GM23248 (cell line): ENCODE results near the gene VIPR2. TPM values are rescaled to one million over a fixed set of nuclear protein-coding genes. Genes with fewer than 3 reads are reported as not detected.
"Not testable (repeated sequence)": the region's sequence is repeated elsewhere in the genome, so short reads cannot be mapped to it uniquely, and the experiment has no call there.

Source experiments
- DNase-seq: peaks from one replicate; pipeline ENCODE4 v3.0.0-alpha.2; 2015
- H2AFZ ChIP-seq: fragments of 200-600 bp; sonication (generic); 2 replicates; pipeline ENCODE4 v1.6.1; 2016; ENCODE audit warnings: antibody characterized with exemption
- H3F3A ChIP-seq: fragments of 200-600 bp; sonication (generic); 2 replicates; pipeline ENCODE4 v1.6.1; 2016; ENCODE audit warnings: mild to moderate bottlenecking, antibody characterized with exemption, mixed run types; ENCODE audit not compliant: insufficient read depth
- H3K27ac ChIP-seq: fragments of 200-600 bp; sonication (generic); 2 replicates; pipeline ENCODE4 v1.5.1; 2016; ENCODE audit warnings: mild to moderate bottlenecking
- H3K27me3 ChIP-seq: fragments of 200-600 bp; sonication (generic); replicated peaks from 2 replicates; pipeline ENCODE4 v1.6.1; 2016; ENCODE audit warnings: mild to moderate bottlenecking; ENCODE audit not compliant: insufficient read depth
- H3K36me3 ChIP-seq: fragments of 200-600 bp; sonication (generic); 2 replicates; pipeline ENCODE4 v1.6.1; 2016; ENCODE audit warnings: low read depth, mild to moderate bottlenecking
- H3K4me1 ChIP-seq: fragments of 200-600 bp; sonication (generic); 2 replicates; pipeline ENCODE4 v1.6.1; 2016; ENCODE audit warnings: mild to moderate bottlenecking; ENCODE audit not compliant: insufficient read depth
- H3K4me2 ChIP-seq: fragments of 200-600 bp; sonication (generic); one replicate; pipeline ENCODE4 v1.6.1; 2016; ENCODE audit warnings: mild to moderate bottlenecking; ENCODE audit not compliant: unreplicated experiment
- H3K4me3 ChIP-seq: fragments of 200-600 bp; sonication (generic); 2 replicates; pipeline ENCODE4 v1.5.1; 2016; ENCODE audit warnings: mild to moderate bottlenecking
- H3K79me2 ChIP-seq: fragments of 200-600 bp; sonication (generic); 2 replicates; pipeline ENCODE4 v1.6.1; 2016; ENCODE audit warnings: mild to moderate bottlenecking; ENCODE audit not compliant: insufficient read depth
- H3K9ac ChIP-seq: fragments of 200-600 bp; sonication (generic); 2 replicates; pipeline ENCODE4 v1.6.1; 2016; ENCODE audit warnings: mild to moderate bottlenecking
- H3K9me2 ChIP-seq: fragments of 200-600 bp; sonication (generic); 2 replicates; pipeline ENCODE4 v1.6.1; 2016; ENCODE audit warnings: mixed run types, mild to moderate bottlenecking, moderate library complexity; ENCODE audit not compliant: insufficient read depth
- H3K9me3 ChIP-seq: fragments of 200-600 bp; sonication (generic); one replicate; pipeline ENCODE4 v1.6.1; 2017; ENCODE audit warnings: low read depth
- H4K20me1 ChIP-seq: fragments of 200-600 bp; sonication (generic); 2 replicates; pipeline ENCODE4 v1.6.0; 2016; ENCODE audit not compliant: insufficient read depth
- EZH2 ChIP-seq: fragments of 200-600 bp; sonication (generic); IDR thresholded peaks from 2 replicates; pipeline ENCODE4 v1.6.1; 2018; ENCODE audit warnings: antibody characterized with exemption, mild to moderate bottlenecking; ENCODE audit not compliant: insufficient read depth, poor library complexity, severe bottlenecking
- EZH2phosphoT487 ChIP-seq: fragments of 200-600 bp; sonication (generic); IDR thresholded peaks from 2 replicates; pipeline ENCODE4 v1.6.1; 2018; ENCODE audit warnings: antibody characterized with exemption, moderate library complexity, mild to moderate bottlenecking, low read depth; ENCODE audit not compliant: insufficient read depth
- WGBS, 2 experiments: methylation state at CpG; one replicate each; pipeline ENCODE4 v1.1.6; 2015 to 2017; ENCODE audit warnings: low lambda C conversion rate in 2 of 2, low coverage in 1 of 2; ENCODE audit errors: missing lambda C conversion rate in 2 of 2; 5-methylcytosine and 5-hydroxymethylcytosine counted together
- in situ Hi-C: fragments of 300-500 bp; cut with MboI; formaldehyde crosslinking; loops from 2 replicates; pipeline ENCODE4 v1.15.0; 2020
- polyA plus RNA-seq: library from polyadenylated mRNA; unstranded; fragments of >200 nt; fragmentation: Nextera tagmentation; extraction: Ambion mirVana; gene quantifications from 2 replicates; pipeline ENCODE4 v1.2.1, GENCODE V29; 2016
- total RNA-seq: library from RNA; depleted of rRNA; stranded (reverse); fragments of >200 nt; shearing (Covaris generic); gene quantifications from 2 replicates; pipeline ENCODE4 v1.2.3, GENCODE V29; 2014

VIPR2 gene
- total and polyA plus RNA-seq, 2 experiments from 2014 or later, result not detected

GRCh38 chr7:158988996-158989395 is 155.7 kb downstream of the VIPR2 start:
- H3K9me2 ChIP-seq, result no peaks in the 10 kb centered on the region
- no peaks in the 10 kb centered on the region for H3K36me3 ChIP-seq
- no peak overlapping the region for H3K4me2 ChIP-seq
- no peak overlapping the region for H3K9ac ChIP-seq
- H3K79me2 ChIP-seq, result no peaks in the 10 kb centered on the region
- H3F3A ChIP-seq, result no peaks in the 10 kb centered on the region
- no peak overlapping the region for H3K4me3 ChIP-seq
- TF ChIP-seq EZH2 (no peak), EZH2phosphoT487 (no peak)
- H3K27ac ChIP-seq, result no peak overlapping the region
- no peak for DNase-seq
- no peaks in the 10 kb centered on the region for H3K4me1 ChIP-seq
- in situ Hi-C loops, result no loop called here
- H2AFZ ChIP-seq, result no peak overlapping the region
- H4K20me1 ChIP-seq, result no peaks in the 10 kb centered on the region
- no peaks in the 10 kb centered on the region for H3K9me3 ChIP-seq
- 10 to 14% methylated on average over 2 of the region's 2 CpGs for WGBS, 2 experiments
- 0 out of 2 replicates have a peak, but pooled peaks cover 3% of the 10 kb centered on the region for H3K27me3 ChIP-seq

GRCh38 chr7:158988302-158988862 is 156.3 kb downstream of the VIPR2 start:
- Histone ChIP-seq H4K20me1 (no peaks in the 10 kb centered on the region), H3K27ac (no peak overlapping the region)
- 5 to 10% methylated on average over 2 of the region's 2 CpGs for WGBS, 2 experiments

DNA sequence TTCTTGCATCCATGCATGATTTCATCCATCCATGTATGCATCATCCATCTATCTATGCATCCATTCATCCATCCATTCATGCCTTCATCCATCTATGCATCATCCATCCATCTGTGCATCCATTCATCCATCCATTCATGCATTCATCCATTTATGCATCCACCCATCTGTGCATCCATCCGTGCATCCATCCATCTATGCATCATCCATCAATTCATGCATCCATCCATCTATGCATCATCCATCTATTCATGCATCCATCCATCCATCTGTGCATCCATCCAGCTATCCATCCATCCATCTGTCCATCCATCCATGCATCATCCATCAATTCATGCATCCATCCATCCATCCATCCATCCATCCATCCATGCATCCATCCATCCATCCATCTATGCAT is 157.0 kb downstream of the VIPR2 start:
- Histone ChIP-seq H3K4me2 (no peak overlapping the region), H3K79me2 (no peaks in the 10 kb centered on the region), H3K9me2 (no peaks in the 10 kb centered on the region), H3K27me3 (no peaks in the 10 kb centered on the region), H3K4me1 (no peaks in the 10 kb centered on the region), H4K20me1 (no peaks in the 10 kb centered on the region), H3F3A (no peaks in the 10 kb centered on the region), H3K27ac (no peak overlapping the region), H2AFZ (no peak overlapping the region), H3K36me3 (no peaks in the 10 kb centered on the region), H3K4me3 (no peak overlapping the region), H3K9me3 (no peaks in the 10 kb centered on the region), H3K9ac (no peak overlapping the region)
- WGBS, 2 experiments, result 0% methylated on average over 1 of the region's 1 CpG
- in situ Hi-C loops, result no loop called here
- no peak for DNase-seq
- TF ChIP-seq EZH2 (no peak), EZH2phosphoT487 (no peak)

More at GRCh38 chr7:158988302-158988862, 156.3 kb downstream of the VIPR2 start:
- Histone ChIP-seq H3F3A (no peaks in the 10 kb centered on the region), H3K36me3 (no peaks in the 10 kb centered on the region), H3K9ac (no peak overlapping the region), H3K9me3 (no peaks in the 10 kb centered on the region), H3K9me2 (no peaks in the 10 kb centered on the region), H3K4me2 (no peak overlapping the region), H3K4me1 (no peaks in the 10 kb centered on the region), H3K27me3 (no peaks in the 10 kb centered on the region), H3K79me2 (no peaks in the 10 kb centered on the region), H3K4me3 (no peak overlapping the region), H2AFZ (no peak overlapping the region)
- no peak for TF ChIP-seq EZH2phosphoT487
- no peak for TF ChIP-seq EZH2
- in situ Hi-C loops, result no loop called here
- no peak for DNase-seq

- no peaks in the 10 kb centered on the region for H3K4me1 ChIP-seq
- in situ Hi-C loops, result no loop called here
- H3K27me3 ChIP-seq, result no peaks in the 10 kb centered on the region
- no peak overlapping the region for H2AFZ ChIP-seq
- H3K4me3 ChIP-seq, result no peak overlapping the region
- H3K9me3 ChIP-seq, result no peaks in the 10 kb centered on the region
- H3K9me2 ChIP-seq, result no peaks in the 10 kb centered on the region
- no peak for DNase-seq
- H3K9ac ChIP-seq, result no peak overlapping the region
- H3K4me2 ChIP-seq, result no peak overlapping the region
- no peaks in the 10 kb centered on the region for H3K36me3 ChIP-seq
- 5 to 15% methylated on average over 4 of the region's 4 CpGs for WGBS, 2 experiments
- no peaks in the 10 kb centered on the region for H3K79me2 ChIP-seq
- no peak overlapping the region for H3K27ac ChIP-seq
- H3F3A ChIP-seq, result no peaks in the 10 kb centered on the region
- TF ChIP-seq EZH2phosphoT487, result no peak
- TF ChIP-seq EZH2, result no peak
- no peaks in the 10 kb centered on the region for H4K20me1 ChIP-seq
Observed at GRCh38 chr7:158985583-158985982, 159.1 kb downstream of the VIPR2 start.

- DNase-seq, H3K4me2 ChIP-seq, H3K27me3 ChIP-seq, H3K36me3 ChIP-seq, H3K9me2 ChIP-seq, H3K79me2 ChIP-seq, H2AFZ ChIP-seq, H3F3A ChIP-seq, H3K9me3 ChIP-seq, H3K4me3 ChIP-seq, H3K9ac ChIP-seq, H3K27ac ChIP-seq, in situ Hi-C loops, H4K20me1 ChIP-seq, H3K4me1 ChIP-seq: not testable (repeated sequence)
- 18 to 24% methylated on average over 2 of the region's 2 CpGs for WGBS, 2 experiments
Observed at GRCh38 chr7:158984007-158984406, 160.7 kb downstream of the VIPR2 start.

- H3K4me2 ChIP-seq, H3K4me3 ChIP-seq, H4K20me1 ChIP-seq, H3K79me2 ChIP-seq, H3K9ac ChIP-seq, H3K36me3 ChIP-seq, H3F3A ChIP-seq, H3K27me3 ChIP-seq, H3K4me1 ChIP-seq, in situ Hi-C loops, DNase-seq, H3K9me2 ChIP-seq, H3K27ac ChIP-seq, H2AFZ ChIP-seq, H3K9me3 ChIP-seq: not testable (repeated sequence)
- WGBS, 2 experiments, result 21 to 40% methylated on average over 4 to 10 of the region's 15 CpGs
Observed at GRCh38 chr7:158982080-158982479, 162.6 kb downstream of the VIPR2 start.
